Stimulated activated CD4-positive, alpha-beta T cell treated with anti-CD3 and anti-CD28 coated beads, Interleukin-1b, Interleukin-23, amount 100 ng/mL, for 1 hour (primary cell): ENCODE measurements around the gene OR56B4.
"Not testable (repeated sequence)": the region's sequence is repeated elsewhere in the genome, so short reads cannot be mapped to it uniquely, and the experiment has no call there.

Experiments
- DNase-seq, 2 donors: peaks; one replicate each; pipeline ENCODE4 v3.0.0-alpha.2; 2020; ENCODE audit warnings: low read depth in 2 of 2

OR56B4 gene, protein sequence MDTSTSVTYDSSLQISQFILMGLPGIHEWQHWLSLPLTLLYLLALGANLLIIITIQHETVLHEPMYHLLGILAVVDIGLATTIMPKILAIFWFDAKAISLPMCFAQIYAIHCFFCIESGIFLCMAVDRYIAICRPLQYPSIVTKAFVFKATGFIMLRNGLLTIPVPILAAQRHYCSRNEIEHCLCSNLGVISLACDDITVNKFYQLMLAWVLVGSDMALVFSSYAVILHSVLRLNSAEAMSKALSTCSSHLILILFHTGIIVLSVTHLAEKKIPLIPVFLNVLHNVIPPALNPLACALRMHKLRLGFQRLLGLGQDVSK

DNA sequence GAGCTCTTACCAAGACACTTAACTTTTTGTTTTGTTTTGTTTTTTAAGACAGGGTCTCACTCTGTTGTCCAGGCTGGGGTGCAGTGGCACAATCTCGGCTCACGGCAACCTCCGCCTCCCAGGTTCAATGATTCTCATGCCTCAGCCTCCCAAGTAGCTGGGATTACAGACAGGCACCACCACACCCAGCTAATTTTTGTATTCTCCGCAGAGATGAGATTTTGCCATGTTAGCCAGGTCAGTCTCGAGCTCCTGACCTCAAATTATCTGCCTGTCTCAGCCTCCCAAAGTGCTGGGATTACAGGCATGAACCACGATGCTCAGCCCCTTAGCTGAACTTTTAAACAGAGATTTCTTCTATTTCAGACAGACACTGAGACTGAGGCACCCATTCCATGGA lies at the start of gene OR56B4:
Gene OR56B4 (plus strand): TSS at position 301 of the 400 bp plus-strand sequence. CDS start 95 bp downstream, at position 396.
- DNase-seq, result not testable (repeated sequence)

DNA sequence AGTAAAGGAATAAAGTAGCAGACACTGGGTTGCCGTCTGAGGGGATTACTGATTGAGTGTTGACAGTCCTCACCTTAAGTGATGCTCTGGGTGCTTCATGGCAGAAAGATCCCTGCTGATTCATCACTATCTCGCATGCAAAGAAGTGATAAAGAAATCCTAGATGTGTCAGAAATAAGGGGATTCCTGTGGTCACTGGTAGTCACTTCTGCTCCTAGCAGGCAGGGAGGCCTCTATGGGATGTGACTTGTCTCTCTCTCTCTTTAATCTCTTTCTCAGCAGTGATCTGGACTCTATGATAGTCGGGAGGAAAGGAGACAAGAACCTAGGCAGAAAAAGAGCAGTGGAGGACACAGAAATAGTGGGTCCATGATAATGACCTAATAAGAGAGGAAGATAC lies 46.0 kb upstream of the OR56B4 start:
- DNase-seq, result no peak

DNA sequence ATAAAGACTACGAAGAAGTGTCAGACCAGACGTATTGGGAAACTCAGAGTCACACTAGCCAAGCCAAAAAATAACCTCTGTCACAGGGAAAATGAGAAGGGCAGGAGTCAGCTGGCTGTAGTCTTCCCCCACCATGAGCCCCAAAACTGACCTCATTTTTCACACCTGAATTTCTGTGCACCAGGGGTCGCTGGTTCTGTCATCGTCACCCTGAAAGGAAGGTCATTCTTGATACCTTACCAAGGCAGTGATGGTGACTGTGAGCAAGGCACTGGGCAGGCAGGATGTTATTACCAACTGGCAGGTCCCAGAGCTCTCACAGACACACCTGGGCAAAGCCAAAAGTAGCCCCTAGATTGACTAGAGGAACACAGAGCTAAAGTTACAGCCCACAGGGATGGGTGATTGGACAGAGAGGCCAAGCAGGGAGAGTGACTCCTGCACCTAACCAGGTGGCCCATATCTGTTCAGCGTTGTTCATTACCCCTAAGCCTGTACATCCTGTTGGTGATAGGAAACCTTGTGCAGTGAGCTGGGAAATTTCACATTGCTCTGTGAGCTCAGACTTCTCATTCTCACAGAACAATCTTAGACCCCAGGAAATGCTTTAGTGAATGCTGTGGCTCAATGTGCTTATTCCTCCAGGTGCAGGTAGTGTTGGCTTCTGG lies 44.7 kb upstream of the OR56B4 start:
- no peak for DNase-seq

DNA sequence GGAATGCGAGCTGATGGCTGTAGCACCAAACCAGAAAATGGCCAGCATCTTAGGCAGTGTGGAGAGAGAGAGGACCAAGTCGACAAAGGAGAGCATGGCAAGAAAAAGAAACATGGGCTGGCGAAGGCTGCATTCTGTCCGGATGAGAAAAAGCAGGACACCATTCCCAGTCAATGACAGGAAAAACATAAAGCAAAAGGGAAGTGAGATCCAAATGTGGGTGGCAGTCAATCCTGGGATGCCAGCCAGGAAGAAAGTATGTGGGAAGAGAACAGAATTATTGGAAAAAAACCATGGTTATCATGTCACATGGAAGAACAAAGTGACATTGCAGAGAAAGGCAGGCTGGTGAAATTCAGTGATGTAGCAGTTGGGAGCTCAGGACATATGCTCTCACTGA lies 40.0 kb upstream of the OR56B4 start:
- no peak for DNase-seq

DNA sequence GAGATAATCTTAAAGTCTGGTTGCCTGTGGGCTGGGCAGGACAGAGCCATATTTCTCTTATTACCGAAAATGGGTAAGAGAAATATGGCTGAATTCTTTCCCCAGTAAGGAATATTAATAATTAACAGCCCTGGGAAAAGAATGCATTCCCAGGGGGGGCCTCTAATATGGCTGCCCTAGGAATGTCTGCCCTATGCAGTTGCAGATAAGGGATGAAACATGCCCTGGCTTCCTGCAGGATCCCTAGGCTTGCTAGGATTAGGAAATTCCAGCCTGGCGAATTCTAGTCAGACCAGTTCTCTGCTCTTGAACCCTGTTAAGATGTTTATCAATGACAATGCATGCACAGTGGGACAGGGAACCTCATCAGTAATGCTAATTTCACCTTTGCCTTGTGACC lies 31.0 kb upstream of the OR56B4 start:
- DNase-seq, result not testable (repeated sequence)

DNA sequence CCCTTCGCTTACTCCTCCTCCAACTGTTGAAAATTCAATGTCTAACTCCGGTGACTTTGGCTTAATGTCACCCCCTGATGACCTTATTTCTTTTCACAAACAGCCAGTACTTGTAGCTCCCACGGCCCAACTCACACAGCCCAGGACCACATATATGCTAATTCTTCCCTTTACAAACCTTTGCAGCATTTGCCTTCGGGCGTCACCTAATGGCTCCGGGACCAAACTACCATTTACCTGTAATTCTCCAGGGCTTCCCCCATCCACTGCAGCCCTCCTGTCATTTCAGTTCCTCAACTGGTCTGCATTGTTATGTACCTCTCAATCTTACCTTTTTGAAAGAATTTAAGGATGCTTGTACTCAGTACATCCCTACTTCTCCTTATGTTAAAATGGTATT lies 29.8 kb upstream of the OR56B4 start:
- DNase-seq, result no peak

DNA sequence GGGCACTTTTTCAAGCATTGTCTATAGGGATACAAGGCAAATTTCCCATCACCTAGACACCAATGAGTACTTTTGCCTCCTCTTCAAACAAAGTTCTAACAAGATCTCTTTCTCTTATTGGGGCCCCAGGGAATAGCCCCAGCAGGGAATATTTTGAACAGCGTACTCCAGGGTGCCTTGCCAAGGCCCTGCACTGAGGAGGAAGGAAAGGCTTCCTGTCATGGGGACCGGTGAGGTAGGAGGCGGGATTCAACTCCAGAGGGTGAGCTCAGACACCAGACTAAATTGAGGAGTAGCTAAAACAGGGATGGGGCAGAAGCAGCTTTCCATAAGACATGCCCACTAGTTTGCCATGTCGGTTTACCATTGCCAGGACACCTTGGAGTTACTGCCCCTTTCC lies 28.0 kb upstream of the OR56B4 start:
- DNase-seq, result no peak

DNA sequence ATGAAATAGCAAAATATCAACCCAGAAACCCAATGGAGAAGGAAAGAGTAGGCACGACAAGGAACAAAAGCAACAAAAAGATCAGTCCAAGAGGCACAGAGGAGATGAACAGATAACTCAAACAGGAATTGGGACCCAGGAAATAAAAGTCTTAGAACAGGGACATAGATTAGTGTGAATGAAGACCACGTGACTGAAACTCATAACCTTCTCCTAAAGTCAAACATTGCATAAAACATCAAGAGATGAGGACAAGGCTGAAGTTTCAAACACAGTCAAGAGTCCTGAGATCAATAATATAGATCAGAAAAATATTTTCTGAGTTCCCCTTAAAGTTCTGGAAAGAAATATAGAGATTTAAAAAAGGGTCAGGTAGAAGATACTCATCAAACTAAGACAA lies 24.4 kb upstream of the OR56B4 start:
- DNase-seq, result no peak

DNA sequence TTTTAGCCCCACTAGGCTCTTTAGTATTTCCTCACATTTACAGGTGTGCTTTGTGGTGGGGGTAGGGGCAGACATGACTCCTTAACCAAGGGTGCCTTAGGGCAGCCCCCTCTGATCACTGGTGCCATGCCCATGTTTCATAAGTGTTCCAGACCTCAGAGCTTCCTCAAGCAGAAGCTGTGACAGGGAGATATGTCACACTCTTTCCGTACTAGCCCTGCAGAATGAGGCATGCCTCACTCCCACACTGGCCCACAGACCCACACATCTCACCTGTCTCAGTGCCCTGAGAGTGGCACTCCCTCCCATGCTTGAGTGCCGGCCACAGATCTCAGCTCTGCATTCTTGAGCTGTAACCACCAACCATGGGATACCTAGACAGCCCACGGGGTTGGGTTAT lies 22.9 kb upstream of the OR56B4 start:
- no peak for DNase-seq

DNA sequence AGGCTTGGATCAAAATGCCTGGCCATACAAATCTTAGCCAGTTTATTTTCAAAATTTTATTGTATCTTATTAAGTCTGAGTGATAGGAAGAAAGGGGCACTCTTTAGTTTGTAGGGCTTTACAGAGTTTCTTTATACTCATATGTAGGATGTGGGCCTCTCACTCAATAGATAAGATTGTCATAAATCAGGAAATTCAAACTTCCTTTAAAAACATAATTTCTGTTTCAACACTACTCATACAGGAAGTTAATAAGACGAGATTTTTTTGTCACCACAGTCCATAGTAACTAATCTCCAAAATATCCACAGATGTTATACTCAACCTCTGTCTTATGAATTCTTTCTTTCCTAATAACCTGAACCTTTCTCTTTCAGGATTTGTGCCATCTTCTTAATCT lies 13.3 kb upstream of the OR56B4 start:
- no peak for DNase-seq

DNA sequence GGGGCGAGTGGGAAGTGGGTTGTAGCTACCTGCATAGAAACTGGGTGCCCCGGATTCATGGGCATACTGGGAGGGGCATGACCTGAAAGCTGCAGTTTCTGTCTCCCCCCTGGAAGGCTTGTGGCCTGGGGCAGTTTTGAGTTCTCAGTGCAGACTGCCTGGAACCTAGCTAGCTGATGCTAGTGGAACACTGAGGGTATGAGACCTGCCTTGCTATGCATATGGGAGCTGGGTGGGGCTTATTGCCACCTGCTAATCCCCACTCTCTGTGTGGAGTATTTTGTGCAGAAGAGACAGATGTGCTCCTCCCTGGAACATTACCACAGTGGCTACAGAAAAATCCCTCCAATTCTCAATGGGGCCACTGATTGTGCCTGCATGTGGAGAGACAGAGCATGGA lies 11.7 kb upstream of the OR56B4 start:
- DNase-seq, result no peak

DNA sequence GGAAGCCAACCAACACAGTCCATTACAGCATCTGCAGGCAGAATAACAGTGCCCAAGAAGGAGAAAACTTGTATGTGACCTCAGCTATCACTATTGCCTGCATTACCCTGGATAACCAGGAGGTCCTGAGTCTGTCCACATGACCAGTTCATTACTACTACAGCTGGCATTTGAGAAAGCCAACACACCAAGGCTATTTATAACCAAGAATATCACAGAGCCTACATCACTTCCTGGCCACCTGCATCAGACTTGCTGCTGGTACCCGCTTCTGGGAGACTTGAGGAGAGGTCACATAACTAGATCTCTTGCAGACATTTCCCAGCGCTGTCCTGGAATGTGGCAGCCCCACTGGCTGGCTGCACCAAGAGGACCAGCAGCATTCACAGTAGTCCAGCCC lies 11.1 kb upstream of the OR56B4 start:
- DNase-seq, result no peak

DNA sequence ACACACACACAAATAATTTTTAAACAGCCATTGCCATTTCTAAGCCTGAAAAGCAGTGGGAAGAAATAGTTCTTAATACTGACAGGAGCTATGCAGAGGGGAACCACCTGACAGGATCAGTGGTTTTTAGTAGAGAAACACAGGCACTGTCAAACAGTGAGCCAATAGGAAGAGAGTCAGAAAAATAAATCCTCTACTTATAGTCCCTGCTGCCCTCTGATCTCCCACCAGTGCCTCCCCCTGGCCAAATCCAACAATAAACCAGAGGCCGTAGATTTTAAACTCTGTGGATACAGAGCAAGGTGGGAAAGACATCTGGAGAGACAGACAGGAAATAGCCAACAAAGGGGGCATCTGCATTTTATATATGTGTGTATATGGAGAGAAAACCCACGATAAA lies 7.9 kb upstream of the OR56B4 start:
- no peak for DNase-seq

DNA sequence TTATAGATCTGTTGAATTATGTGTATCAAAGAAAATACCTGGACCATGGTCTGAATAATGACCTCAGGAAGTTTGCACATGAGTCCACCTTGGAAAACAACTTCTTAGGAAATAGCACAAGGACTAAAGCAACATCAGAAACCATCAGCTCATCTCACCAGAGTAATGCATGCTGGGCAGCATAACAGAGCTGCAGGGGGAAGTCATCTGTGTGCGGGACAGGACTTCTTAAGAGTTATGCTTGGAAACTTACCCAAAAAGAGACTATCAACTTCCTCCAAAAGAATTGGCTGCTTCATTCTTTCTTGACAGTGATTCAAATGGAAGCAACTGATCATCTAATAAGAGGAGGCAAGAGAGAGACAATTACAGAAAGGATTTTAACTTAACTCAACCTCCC lies 2.5 kb downstream of the OR56B4 start:
- DNase-seq, result no peak

DNA sequence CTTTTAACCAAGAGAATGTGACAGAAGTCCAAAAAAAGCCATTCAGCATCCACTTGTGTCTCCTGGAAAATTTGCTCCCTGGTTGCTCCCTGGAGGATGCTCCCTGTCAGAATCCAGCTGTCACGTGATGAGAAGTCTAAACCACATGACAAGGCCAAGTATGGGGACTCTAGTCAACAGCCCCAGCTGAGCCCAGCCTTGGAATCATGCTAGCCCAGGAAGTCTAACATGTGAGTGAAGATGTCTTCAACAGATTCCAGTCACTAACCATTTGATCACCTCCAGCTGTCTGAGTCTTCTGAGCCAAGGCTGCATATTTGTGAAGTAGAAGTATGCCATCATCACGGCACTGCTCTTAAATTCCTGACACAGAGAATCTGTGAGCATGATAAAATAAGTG lies 4.2 kb downstream of the OR56B4 start:
- no peak for DNase-seq

DNA sequence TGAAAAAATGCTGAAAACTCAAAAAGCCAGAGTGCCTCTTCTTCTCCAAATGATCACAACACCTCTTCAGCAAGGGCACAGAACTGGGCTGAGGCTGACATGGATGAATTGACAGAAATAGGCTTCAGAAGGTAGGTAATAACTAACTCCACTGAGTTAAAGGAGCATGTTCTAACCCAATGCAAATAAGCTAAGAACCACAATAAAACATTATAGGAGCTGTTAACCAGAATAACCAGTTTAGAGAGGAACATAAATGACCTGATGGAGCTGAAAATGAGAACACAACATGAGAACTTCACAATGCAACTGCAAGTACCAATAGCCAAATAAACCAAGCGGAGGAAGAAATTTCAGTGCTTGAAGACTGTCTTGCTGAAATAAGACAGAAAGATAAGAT lies 9.2 kb downstream of the OR56B4 start:
- no peak for DNase-seq

DNA sequence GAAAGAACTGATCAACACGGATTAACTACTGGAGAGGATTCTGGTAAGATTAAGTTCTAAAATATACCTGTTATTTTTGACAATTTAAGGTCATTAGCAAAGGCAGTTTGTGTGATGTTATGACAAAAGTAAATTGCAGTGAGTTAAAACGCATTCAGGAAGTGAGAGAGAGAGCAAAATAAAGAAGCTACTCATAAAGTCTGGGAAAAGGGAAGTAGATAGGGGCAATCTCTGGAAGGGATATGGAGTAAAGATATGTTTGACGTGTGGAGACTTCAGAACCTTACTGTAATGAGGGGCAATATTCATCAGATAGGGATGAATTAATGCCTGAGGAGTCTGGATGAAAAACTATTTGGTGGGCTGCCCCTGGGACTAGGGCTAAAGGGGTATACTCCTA lies 16.8 kb downstream of the OR56B4 start:
- no peak for DNase-seq

DNA sequence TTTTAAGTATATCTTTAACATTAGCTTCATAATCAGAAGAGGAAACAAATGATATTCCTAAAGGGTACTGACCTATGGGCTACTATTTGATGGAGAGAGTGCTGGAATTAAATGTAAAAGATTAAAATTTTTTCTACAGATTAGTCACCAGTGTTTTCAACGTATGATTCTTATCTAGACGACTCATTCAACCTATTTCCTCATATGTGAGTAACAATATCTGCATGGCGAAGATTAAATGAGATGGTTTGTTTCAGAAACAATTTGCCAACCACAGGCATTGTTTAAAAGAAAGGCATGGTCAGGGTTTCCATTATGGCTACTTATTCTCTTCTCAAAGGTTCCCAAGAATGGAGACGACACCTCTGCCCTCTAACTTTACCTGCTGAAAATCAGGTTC lies 20.4 kb downstream of the OR56B4 start:
- no peak for DNase-seq

DNA sequence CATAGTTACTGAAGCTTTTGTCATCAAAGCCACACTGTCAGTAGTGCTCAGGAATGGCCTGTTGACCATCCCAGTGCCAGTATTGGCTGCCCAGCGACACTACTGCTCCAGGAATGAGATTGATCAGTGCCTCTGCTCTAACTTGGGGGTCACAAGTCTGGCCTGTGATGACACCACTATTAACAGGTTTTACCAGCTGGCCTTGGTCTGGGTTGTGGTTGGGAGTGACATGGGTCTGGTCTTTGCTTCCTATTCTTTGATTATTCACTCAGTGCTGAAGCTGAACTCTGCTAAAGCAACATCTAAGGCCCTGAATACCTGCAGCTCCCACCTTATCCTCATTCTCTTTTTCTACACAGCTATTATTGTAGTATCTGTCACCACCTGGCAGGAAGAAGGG lies 21.5 kb downstream of the OR56B4 start:
- no peak for DNase-seq

DNA sequence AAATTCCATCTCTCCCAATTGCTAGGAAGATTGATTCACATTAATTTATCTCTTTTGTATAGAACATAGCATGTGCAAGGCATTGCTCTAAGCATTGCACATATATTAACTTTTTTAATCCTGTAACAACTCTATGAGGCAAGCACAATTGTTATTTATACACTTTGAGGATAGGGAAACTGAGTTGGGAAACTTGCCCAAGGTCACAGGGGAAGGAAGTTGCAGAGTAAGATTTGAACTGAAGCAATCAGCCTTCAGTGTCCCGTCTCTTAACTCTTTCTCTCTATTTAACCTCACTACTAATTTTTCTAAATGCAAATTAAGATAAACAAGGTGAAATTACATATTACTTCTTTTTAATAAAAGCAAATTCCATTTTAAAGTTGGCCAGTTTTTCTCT lies 22.2 kb downstream of the OR56B4 start:
- DNase-seq, result no peak

DNA sequence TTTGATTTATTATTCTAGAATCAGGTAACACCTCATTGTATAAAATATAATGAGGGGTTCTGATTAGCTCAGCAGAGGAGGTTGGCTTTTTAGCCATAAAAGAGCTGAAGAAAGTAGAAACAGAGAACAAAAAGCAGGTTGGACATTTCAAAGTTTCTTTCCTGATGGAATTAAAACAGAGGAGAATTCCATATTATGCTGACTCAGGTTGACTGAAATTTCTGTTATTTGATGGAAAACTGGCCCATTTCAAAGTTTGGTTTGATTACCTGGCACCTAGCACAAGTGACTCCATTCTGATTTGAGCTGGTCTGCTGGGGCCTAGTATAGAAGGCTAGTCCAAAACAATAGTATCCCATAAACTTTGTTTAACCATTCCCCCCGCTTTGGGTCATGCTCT lies 24.9 kb downstream of the OR56B4 start:
- no peak for DNase-seq

DNA sequence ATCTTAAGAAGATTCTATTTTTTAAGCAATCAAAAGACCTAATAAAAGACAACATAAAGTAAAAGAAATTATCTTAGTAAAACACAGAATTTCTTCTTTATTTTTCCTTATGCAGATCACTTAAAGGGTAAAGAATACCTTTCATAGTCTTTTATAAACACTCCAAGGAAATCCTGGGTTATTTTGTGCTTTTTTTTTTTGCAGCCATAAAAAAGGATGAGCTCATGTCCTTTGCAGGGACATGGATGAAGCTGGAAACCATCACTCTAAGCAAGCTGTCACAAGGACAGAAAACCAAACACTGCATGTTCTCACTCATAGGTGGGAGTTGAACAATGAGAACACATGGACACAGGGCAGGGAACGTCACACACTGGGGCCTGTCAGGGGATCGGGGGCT lies 28.5 kb downstream of the OR56B4 start:
- not testable (repeated sequence) for DNase-seq

DNA sequence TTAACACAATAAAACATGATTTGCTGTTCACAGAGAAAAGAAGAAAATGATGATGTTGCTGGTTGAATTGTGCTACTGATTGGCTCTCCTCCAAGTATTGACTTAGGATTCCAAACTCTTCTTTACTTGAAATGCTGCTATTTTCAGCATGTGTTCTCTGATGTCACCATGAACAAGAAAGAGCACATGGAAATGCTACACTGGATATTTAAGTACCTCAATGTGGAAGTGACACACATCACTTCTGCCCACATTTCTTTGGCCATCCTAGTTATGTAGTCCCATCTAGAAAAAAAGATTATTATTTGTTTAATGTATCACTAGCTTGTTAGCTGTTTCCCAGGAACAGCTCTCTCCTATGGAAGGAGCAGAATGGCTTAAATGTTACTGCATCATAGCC lies 35.5 kb downstream of the OR56B4 start:
- no peak for DNase-seq

DNA sequence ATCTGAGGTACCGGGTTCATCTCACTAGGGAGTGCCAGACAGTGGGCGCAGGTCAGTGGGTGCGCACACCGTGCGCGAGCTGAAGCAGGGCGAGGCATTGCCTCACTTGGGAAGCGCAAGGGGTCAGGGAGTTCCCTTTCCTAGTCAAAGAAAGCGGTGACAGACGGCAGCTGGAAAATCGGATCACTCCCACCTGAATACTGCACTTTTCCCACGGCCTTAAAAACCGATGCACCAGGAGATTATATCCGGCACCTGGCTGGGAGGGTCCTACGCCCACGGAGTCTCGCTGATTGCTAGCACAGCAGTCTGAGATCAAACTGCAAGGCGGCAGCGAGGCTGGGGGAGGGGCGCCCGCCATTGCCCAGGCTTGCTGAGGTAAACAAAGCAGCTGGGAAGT lies 36.3 kb downstream of the OR56B4 start:
- not testable (repeated sequence) for DNase-seq
